Ascending aorta (tissue), 2 donors: ENCODE data around the gene PABPN1L. TPM values are rescaled to one million over a fixed set of nuclear protein-coding genes. Genes with fewer than 3 reads are reported as not detected.

ENCODE experiments used
- DNase-seq, 2 donors: peaks; one replicate each; pipeline ENCODE4 v3.0.0-alpha.2; 2019; ENCODE audit warnings: low spot score in 2 of 2
- H3K27ac ChIP-seq, 2 donors: fragments of 200-600 bp; sonication (generic); one replicate each; pipeline ENCODE4 v1.5.1; 2016 to 2017; ENCODE audit warnings: mild to moderate bottlenecking in 1 of 2
- H3K27me3 ChIP-seq: fragments of 200-600 bp; sonication (generic); one replicate; pipeline ENCODE4 v1.5.1; 2017
- H3K36me3 ChIP-seq, 2 donors: fragments of 200-600 bp; sonication (generic); one replicate each; pipeline ENCODE4 v1.5.1; 2016
- H3K4me1 ChIP-seq, 2 donors: fragments of 200-600 bp; sonication (generic); one replicate each; pipeline ENCODE4 v1.5.1; 2016 to 2017; ENCODE audit warnings: mild to moderate bottlenecking in 1 of 2
- H3K4me3 ChIP-seq, 2 donors: fragments of 200-600 bp; sonication (generic); one replicate each; pipeline ENCODE4 v1.5.1; 2016 to 2017; ENCODE audit warnings: mild to moderate bottlenecking in 1 of 2
- H3K9me3 ChIP-seq, 2 donors: fragments of 200-600 bp; sonication (generic); one replicate each; pipeline ENCODE4 v1.5.1; 2016
- CTCF ChIP-seq, 3 experiments: fragments of 200-600 bp in 2 of 3; fragments of 450-650 bp in 1 of 3; sonication (generic) in 2 of 3; IDR thresholded peaks; one replicate each; pipeline ENCODE4 v1.5.1; 2016 to 2019; ENCODE audit warnings: antibody characterized with exemption in 3 of 3, mild to moderate bottlenecking in 1 of 3, moderate library complexity in 1 of 3
- intact Hi-C: fragments of 100-400 bp; cut with DNase I; formaldehyde crosslinking; loops from one replicate; pipeline ENCODE4 v1.15.1; 2023
- total RNA-seq: library from RNA; depleted of rRNA; stranded (reverse); fragments of >200 nt; gene quantifications from one replicate; pipeline ENCODE4 v1.1.0, GENCODE V29; 2016

The PABPN1L gene
- total RNA-seq, 1 donor from 2014 or later, result not detected

DNA sequence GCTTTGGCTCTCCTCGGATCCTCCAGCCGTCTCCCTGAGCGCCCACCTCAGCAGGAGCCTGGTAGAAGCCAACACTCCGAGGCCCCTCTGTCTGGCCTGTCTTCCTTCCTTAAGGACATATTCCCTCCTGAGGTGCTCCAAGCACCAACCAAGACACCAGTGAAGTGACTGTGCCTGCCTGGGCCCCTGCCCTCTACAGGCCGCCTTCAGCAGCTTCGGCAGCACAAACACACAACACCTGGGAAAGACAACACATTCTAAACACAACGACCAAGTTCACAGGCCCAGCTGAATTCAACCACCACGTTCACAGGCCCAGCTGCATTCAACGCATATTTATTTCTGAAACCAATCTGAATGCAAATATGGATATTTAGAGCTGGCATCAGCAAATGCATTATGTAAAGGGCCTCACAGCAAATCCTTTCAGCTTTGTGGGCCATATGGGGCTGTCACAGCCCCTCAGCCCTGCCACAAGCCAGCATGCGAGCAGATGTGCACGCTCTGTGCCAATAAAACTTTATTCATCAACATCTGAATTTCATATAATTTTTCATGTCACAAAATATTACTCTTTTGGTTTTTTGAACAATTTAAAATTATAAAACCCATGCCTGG is 21.9 kb downstream of the PABPN1L start:
- H3K27me3 ChIP-seq, result no peaks in the 10 kb centered on the region
- intact Hi-C loops, result no loop called here
- no peak overlapping the region for H3K4me3 ChIP-seq
- H3K36me3 ChIP-seq, result peaks cover 16 to 22% of the 10 kb centered on the region in 2 donors
- no peak for DNase-seq
- no peaks in the 10 kb centered on the region for H3K4me1 ChIP-seq
- H3K27ac ChIP-seq, result no peak overlapping the region
- no peak for TF ChIP-seq CTCF (IDR thresholded peaks at IDR 0.05)
- no peaks in the 10 kb centered on the region for H3K9me3 ChIP-seq

- TF ChIP-seq CTCF (IDR thresholded peaks at IDR 0.05), result no peak
- intact Hi-C loops, result no loop called here
- peaks cover 28% of the 10 kb centered on the region in 2 donors for H3K36me3 ChIP-seq
- H3K27ac ChIP-seq, result no peak overlapping the region
- H3K9me3 ChIP-seq, result no peaks in the 10 kb centered on the region
- H3K27me3 ChIP-seq, result no peaks in the 10 kb centered on the region
- no peak overlapping the region for H3K4me3 ChIP-seq
- H3K4me1 ChIP-seq, result no peaks in the 10 kb centered on the region
- DNase-seq, result no peak
Observed at GRCh38 chr16:88843256-88843655, 23.2 kb downstream of the PABPN1L start.

- no peaks in the 10 kb centered on the region for H3K9me3 ChIP-seq
- no peak for TF ChIP-seq CTCF (IDR thresholded peaks at IDR 0.05)
- DNase-seq, result no peak
- H3K4me3 ChIP-seq, result no peak overlapping the region
- H3K36me3 ChIP-seq, result peaks cover 30% of the 10 kb centered on the region in 2 donors
- H3K27me3 ChIP-seq, result no peaks in the 10 kb centered on the region
- no peaks in the 10 kb centered on the region for H3K4me1 ChIP-seq
- H3K27ac ChIP-seq, result no peak overlapping the region
- intact Hi-C loops, result no loop called here
Observed at GRCh38 chr16:88842806-88843205, 23.7 kb downstream of the PABPN1L start.

GRCh38 chr16:88842308-88842756 is 24.1 kb downstream of the PABPN1L start:
- no peak for TF ChIP-seq CTCF (IDR thresholded peaks at IDR 0.05)
- H3K27me3 ChIP-seq, result no peaks in the 10 kb centered on the region
- DNase-seq, result no peak
- no peak overlapping the region for H3K27ac ChIP-seq
- intact Hi-C loops, result no loop called here
- H3K9me3 ChIP-seq, result no peaks in the 10 kb centered on the region
- no peak overlapping the region for H3K4me3 ChIP-seq
- peaks cover 29 to 33% of the 10 kb centered on the region in 2 donors for H3K36me3 ChIP-seq
- H3K4me1 ChIP-seq, result no peaks in the 10 kb centered on the region

DNA sequence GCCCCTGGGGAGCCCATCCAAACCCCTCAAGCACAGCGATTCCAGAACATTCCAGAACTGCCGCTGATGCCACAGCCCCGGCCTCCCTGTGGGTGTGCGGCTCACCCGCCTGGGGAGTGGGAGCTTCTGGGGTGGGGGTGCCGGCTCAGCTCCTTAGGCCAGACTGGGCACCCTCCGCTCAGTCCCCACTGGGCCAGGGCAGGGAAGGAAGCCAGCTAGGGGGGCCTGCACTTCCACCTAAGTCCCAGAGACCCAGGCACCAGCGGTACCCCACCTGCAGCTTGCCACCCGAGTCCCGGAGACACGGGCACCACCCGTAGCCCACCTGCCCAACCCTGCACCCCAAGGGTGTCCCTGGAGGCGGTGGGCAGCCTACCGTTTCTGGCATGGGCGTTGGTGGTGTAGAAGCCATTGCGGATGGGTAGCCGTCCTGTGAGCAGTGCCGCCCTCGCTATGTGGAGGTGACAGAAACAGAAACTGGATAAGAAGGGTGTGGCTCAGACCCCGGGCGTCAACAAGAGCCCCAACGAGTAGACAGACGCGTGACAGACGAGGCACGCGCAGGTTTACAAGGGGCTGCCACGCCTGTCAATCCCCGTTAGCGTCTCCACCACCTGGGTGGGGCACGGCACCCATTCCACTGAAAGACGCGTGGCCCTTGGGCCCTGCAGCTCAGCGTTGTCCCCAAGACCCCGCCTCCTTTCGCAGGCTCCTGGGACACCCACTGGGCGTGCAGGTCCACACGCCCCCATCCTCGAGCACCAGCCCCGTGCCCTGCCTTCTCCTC is 24.7 kb downstream of the PABPN1L start:
- DNase-seq, result no peak
- H3K36me3 ChIP-seq, result peaks cover 29 to 33% of the 10 kb centered on the region in 2 donors
- no peak overlapping the region for H3K27ac ChIP-seq
- no peaks in the 10 kb centered on the region for H3K27me3 ChIP-seq
- H3K4me3 ChIP-seq, result no peak overlapping the region
- no peak for TF ChIP-seq CTCF (IDR thresholded peaks at IDR 0.05)
- no peaks in the 10 kb centered on the region for H3K4me1 ChIP-seq
- intact Hi-C loops, result no loop called here
- H3K9me3 ChIP-seq, result no peaks in the 10 kb centered on the region
